T-helper 1 cell treated with Interleukin-12 subunit alpha and Interleukin-12 subunit beta and Interleukin-4 antibody, amounts not matched to agents 30 ng/mL and 1 ng/mL, for 36 hours (primary cell): Measurements from ENCODE around the gene FAM83F. TPM values are rescaled to one million over a fixed set of nuclear protein-coding genes. Genes with fewer than 3 reads are reported as not detected.

Experiments
- intact Hi-C: fragments of 100-400 bp; cut with micrococcal nuclease; formaldehyde crosslinking; loops from one replicate; pipeline ENCODE4 v1.15.1; 2024
- total RNA-seq: library from RNA; stranded (reverse); gene quantifications from 2 replicates; pipeline ENCODE4 v1.2.3, GENCODE V29; 2022

Gene FAM83F
- total RNA-seq, 1 donor from 2014 or later = 0.27 TPM

DNA sequence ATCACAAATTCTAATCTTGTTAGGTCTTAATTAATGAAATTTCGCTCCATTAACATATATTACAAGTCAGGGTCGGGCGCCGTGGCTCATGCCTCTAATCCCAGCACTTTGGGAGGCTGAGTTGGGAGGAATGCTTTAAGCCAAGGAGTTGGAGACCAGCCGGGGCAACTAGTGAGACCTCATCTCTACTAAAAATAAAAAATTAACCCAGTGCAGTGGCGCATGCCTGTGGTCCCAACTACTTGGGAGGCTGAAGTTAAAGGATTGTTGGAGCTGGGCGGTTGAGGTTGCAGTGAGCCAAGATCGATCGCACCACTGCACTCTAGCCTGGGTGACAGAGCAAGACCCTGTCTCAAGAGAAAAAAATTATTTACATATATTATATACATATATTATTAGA, 32.7 kb upstream of the FAM83F start:
- intact Hi-C loops = loop anchor here (5.0 kb wide), 1 partner anchor 385 kb away; the partner anchor contains the start of gene ADSL

- intact Hi-C loops = no loop called here
Observed at GRCh38 chr22:39965748-39966147, 29.0 kb upstream of the FAM83F start.

DNA sequence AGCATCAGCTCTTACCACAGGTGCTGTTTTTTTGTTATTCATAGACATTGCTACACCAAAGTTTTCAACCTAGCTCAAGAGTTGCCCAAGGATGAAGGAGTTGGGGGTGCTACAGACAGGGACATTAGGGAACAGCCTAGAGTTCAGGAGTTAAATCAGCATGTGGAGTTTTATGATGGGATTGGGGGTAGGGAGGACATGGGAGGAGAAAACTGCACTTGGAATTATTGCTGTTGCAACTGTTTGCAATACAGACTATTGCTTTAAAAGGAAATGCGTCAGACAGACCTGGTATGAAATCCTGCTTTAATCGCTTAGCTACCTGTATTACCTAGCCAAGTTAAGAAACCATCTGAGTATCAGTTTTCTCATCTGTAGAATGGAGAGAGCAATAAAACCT, 28.3 kb upstream of the FAM83F start:
- intact Hi-C loops = no loop called here

GRCh38 chr22:39967103-39967829, 27.5 kb upstream of the FAM83F start:
- intact Hi-C loops = no loop called here

GRCh38 chr22:39967996-39968972, 26.5 kb upstream of the FAM83F start:
- intact Hi-C loops = no loop called here

- intact Hi-C loops = no loop called here
Observed at GRCh38 chr22:39970742-39971141, 24.0 kb upstream of the FAM83F start.

DNA sequence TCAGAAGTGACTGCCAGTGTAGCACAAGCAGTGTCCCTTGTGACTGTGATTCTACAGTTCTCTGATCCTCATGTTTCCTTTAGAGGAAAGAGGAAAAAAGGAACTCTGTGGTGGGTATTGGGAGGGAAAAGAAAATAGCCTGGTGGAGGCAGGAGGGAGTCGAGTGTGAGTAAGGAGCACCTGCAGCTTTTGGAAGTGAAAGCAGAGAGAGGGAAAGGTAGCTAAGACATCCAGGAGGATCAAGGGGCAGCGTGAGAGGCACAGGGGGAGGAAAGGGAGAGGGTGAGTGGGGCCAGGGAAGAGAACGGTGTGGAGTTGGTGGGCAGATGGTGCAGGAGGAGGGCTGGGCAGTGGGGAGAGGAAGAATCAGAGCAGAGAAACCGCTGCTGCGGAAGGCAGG, 22.1 kb upstream of the FAM83F start:
- intact Hi-C loops = no loop called here

DNA sequence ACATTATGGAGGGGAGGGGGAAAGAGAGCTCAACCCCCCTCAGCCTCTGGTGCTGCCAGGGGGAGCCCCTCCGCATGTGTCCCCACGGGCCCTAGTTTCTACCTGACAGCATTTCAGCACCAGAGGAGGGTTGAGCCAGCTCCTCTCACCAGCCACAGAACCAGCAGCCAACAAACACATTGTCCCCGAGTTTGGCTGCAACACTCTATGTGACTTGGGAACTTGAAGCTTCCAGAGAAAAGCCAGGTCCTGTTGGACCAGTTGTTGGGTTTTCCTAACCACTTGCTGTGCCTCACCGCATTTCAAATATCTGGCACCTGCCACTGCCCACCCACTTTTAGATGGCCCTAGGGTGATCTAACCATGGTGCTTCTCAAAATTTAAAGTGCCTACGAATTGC, 21.1 kb upstream of the FAM83F start:
- intact Hi-C loops = no loop called here

GRCh38 chr22:39974065-39974464, 20.7 kb upstream of the FAM83F start:
- intact Hi-C loops = no loop called here

GRCh38 chr22:39979048-39979447, 15.7 kb upstream of the FAM83F start:
- intact Hi-C loops = no loop called here

DNA sequence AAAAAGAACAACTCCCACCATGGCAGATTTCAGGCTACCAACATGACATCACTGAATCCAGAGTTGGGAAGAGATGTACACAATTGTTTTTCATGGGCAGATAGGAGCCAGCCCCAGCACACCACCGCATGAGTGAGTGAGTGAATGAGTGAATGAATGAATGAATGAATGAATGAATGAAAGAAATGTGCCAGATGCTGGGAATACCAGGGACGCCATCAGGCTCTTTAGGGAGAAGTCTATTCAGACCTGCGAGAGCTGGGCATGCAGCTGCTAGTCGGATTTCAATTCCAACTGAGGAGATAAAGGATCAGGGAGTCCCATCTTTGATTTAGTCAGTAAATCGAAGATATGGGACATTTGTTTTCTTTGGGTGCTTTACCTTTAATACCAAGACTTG, 15.3 kb upstream of the FAM83F start:
- intact Hi-C loops = no loop called here

DNA sequence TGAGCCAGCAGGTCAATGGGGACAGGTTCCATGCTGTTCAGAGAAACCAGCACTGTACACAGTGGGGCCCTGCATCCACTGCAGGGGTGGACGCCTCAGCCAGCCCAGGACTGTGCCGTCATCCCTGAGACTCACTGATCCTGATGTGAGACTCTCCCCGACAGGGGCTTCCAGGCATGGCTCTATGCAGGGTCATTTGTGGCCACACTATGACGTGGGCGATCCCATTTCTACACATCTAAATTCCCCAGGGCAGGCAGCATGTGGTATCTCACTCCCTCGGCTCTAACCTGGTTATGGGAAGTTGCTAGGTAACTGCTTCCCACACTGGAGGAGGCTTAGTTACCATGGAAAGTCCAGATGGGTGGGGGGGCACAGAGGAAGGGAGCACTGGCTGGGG, 14.2 kb upstream of the FAM83F start:
- intact Hi-C loops = no loop called here

- intact Hi-C loops = no loop called here
Observed at GRCh38 chr22:39983346-39983745, 11.4 kb upstream of the FAM83F start.

GRCh38 chr22:39984006-39984405, 10.7 kb upstream of the FAM83F start:
- intact Hi-C loops = no loop called here

- intact Hi-C loops = no loop called here
Observed at GRCh38 chr22:39984746-39985145, 10.0 kb upstream of the FAM83F start.

- intact Hi-C loops = no loop called here
Observed at GRCh38 chr22:39985383-39986035, 9.2 kb upstream of the FAM83F start.

DNA sequence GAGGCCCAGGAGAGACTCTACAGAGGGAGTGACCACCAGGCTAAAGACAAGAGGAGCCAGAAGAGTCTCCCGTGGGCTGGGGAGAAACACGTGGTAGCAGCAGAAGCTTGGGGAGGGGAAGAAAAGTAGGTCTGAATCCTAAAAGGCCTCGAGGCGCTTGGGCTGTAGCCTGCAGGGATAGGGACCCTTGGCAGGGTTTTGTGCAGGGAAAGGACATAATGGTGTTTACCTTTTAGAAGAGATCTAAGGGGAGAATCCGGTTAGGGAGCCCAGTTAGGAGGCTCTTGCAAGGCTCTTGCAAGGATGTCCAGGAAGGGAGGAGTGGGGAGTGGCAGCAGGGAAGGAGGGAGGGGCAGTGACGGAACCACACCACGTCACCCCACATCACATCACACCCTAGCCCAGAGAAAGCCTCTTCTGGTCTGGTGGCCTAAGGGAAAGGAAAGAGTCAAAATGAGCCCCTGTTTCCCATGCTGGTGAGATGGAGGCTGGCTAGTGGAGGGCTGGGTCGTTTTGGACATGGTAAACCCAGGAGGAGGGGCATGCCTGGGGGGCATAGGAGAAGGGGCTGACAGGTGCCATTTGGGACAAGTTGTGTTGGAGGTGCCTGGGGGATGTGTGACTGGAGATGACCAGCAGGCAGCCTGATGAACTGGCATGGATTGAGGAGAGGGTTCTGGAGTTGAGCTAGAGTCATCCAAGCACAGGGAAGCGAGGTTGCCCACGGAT, 6.2 kb upstream of the FAM83F start:
- intact Hi-C loops = no loop called here

DNA sequence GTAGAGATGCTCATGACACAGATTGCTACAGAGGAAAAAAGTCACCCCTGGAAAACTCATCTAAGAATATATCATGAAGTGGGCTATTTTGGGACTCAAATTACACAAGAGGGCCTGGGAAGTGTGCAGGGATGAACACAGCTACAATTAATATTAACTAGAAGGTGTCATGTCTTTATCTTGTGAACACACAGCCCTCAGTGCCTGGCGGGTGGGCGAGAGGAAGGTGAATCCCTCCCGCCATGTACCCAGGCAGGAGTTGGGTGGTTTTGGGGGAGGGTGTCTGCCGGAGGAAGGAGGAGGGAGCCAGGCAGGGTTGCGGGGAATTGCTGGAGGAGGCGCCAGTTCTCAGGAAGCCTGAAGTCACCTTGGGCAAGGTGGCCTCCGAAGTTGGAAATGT, 5.1 kb upstream of the FAM83F start:
- intact Hi-C loops = no loop called here

DNA sequence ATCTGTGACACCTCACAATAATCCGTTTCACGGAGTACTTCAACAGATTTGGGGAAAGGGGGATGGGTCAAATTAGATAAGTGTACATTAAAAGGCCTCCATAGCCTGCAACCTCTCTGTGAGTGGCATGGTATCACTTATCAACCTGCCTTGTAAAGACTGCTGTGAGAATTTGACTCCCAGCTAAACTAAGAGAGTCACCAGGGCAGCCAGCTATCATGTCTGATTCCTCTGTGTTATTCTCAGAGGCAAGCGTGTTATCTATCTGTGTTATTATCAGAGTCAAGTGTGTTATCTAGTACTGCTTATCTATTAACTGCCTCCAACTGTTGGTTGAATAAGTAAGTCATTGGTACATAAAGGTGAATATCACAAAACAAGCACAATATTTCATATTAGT, 4.1 kb upstream of the FAM83F start:
- intact Hi-C loops = no loop called here

GRCh38 chr22:39991159-39991860, 3.4 kb upstream of the FAM83F start:
- intact Hi-C loops = no loop called here
